ENCODE results near the gene NXN.

DNA sequence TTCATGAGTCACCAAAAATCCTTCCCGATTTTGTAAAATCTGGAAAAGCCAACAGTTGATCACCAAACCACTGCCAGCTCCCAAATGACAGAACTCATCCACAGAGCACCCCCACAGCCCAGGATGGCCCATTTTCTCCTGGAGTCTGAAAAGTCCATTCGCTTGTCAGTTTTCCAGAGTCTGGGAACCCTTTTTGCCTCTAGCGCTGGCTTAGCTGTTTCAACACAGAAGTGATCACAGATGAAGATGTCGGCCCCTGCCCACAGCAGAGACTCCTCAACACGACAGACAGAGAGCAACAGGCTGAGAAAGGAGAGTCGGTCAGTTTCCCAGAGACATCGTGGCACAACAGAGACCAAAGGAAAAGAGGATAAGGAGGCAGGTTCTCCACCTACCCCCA is 66.4 kb downstream of the NXN start:
- TF ChIP-seq SUZ12 (IDR thresholded peaks at IDR 0.05; ENCODE audit: extremely low read depth, insufficient read depth, insufficient read length) (no peak), ZNF274 (IDR thresholded peaks at IDR 0.05; ENCODE audit: low read depth, low read length) (no peak)

All from NT2/D1 (cell line).